Measurements from ENCODE around the gene CD244.

CD244 gene

DNA sequence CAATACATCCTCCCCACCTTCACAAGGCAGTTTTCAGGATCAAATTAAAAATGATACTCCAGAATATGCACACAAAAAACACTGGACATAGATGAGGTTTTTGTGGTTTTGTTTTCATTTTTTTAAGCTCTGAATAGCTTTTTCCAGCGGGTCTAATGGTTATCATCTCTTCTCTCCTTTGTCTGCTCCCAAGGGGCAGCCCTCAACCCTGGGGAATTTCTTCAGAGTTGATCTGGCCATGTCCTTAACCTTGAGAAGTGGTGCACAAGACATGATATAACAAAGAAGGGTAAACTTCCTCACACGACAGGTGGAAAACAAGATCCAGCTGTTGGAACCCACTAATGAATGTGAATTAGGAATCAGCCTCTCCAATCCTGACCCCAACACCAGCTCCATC is 1.5 kb upstream of the CD244 start:
- Histone ChIP-seq H4K20me1 (ENCODE audit: insufficient read depth) (no peaks in the 10 kb centered on the region), H3K4me2 (no peak overlapping the region), H3K4me1 (ENCODE audit: low read depth, poor library complexity, severe bottlenecking) (no peaks in the 10 kb centered on the region), H3K79me2 (ENCODE audit: insufficient read depth, low read depth) (no peaks in the 10 kb centered on the region), H3K4me3 (IDR thresholded peaks at IDR 0.05; ENCODE audit: insufficient read depth, low read depth, low read length) (no peak overlapping the region), H2AFZ (ENCODE audit: low read depth) (no peak overlapping the region), H3K9ac (no peak overlapping the region), H3K27me3 (ENCODE audit: insufficient read depth, low read depth) (no peaks in the 10 kb centered on the region), H3K27ac (no peak overlapping the region), H3K36me3 (ENCODE audit: insufficient read depth) (no peaks in the 10 kb centered on the region)
- TF ChIP-seq, protein P1, sequence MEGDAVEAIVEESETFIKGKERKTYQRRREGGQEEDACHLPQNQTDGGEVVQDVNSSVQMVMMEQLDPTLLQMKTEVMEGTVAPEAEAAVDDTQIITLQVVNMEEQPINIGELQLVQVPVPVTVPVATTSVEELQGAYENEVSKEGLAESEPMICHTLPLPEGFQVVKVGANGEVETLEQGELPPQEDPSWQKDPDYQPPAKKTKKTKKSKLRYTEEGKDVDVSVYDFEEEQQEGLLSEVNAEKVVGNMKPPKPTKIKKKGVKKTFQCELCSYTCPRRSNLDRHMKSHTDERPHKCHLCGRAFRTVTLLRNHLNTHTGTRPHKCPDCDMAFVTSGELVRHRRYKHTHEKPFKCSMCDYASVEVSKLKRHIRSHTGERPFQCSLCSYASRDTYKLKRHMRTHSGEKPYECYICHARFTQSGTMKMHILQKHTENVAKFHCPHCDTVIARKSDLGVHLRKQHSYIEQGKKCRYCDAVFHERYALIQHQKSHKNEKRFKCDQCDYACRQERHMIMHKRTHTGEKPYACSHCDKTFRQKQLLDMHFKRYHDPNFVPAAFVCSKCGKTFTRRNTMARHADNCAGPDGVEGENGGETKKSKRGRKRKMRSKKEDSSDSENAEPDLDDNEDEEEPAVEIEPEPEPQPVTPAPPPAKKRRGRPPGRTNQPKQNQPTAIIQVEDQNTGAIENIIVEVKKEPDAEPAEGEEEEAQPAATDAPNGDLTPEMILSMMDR (conservative IDR thresholded peaks at IDR 0.05; ENCODE audit: low read depth, low read length), result no peak

DNA sequence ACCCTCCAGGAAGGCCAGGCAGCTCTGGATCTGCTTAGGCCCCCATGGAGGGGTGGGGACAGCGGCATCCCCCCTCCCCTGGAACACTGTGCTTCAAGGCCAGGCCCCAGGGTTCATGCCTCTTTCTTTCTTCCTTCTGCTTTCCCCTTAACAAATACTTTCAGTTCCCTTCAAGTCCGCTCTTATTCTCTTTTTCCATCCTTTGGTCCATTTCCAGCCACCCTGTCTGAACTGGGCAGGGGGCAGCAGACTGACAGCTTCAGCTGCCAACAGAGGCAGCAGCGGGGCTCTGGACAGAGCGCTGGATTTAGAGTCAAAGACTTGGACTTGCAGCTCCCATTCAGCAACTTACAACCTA is 1.1 kb upstream of the CD244 start:
- no peak overlapping the region for H2AFZ ChIP-seq (ENCODE audit: low read depth)
- TF ChIP-seq, protein P1 (conservative IDR thresholded peaks at IDR 0.05; ENCODE audit: low read depth, low read length), result no peak
- no peaks in the 10 kb centered on the region for H3K27me3 ChIP-seq (ENCODE audit: insufficient read depth, low read depth)
- H3K4me2 ChIP-seq, result no peak overlapping the region
- no peak overlapping the region for H3K9ac ChIP-seq
- no peaks in the 10 kb centered on the region for H3K79me2 ChIP-seq (ENCODE audit: insufficient read depth, low read depth)
- no peaks in the 10 kb centered on the region for H3K36me3 ChIP-seq (ENCODE audit: insufficient read depth)
- H4K20me1 ChIP-seq (ENCODE audit: insufficient read depth), result no peaks in the 10 kb centered on the region
- no peak overlapping the region for H3K27ac ChIP-seq
- H3K4me1 ChIP-seq (ENCODE audit: low read depth, poor library complexity, severe bottlenecking), result no peaks in the 10 kb centered on the region
- no peak overlapping the region for H3K4me3 ChIP-seq (IDR thresholded peaks at IDR 0.05; ENCODE audit: insufficient read depth, low read depth, low read length)

DNA sequence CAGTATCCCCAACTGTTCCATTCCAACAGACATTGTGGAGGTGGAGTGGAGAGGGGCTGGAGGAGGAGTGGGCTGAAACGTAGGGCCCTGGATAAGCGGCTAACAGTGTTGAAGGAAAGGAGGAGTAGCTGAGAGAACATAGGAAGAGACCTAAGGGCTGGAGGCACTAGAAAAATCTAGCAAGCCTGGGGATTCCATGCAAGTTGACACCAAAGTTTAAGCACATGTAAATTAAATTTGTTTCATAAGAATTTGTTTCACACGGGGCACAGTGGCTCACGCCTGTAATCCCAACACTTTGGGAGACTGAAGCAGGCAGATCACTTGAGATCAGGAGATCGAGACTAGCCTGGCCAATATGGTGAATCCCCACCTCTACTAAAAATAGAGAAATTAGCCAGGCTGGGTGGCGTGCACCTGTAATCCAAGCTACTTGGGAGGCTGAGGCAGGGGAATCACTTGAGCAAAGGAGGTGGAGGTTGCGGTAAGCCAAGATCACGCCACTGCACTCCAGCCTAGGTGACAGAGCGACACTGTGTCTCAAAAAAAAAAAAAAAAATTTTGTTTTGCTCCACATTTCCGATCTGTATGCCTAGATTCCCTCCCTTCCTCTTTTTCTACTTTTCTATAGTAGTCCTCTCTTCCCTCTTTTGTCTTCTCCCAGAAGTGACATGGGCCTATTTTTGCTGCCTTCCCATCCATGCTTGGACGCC is 530 bp upstream of the CD244 start:
- Histone ChIP-seq H2AFZ (ENCODE audit: low read depth) (no peak overlapping the region), H3K36me3 (ENCODE audit: insufficient read depth) (no peaks in the 10 kb centered on the region), H3K4me3 (IDR thresholded peaks at IDR 0.05; ENCODE audit: insufficient read depth, low read depth, low read length) (no peak overlapping the region), H3K9ac (no peak overlapping the region), H3K27me3 (ENCODE audit: insufficient read depth, low read depth) (no peaks in the 10 kb centered on the region), H3K79me2 (ENCODE audit: insufficient read depth, low read depth) (no peaks in the 10 kb centered on the region), H3K27ac (no peak overlapping the region), H3K4me1 (ENCODE audit: low read depth, poor library complexity, severe bottlenecking) (no peaks in the 10 kb centered on the region), H3K4me2 (no peak overlapping the region), H4K20me1 (ENCODE audit: insufficient read depth) (no peaks in the 10 kb centered on the region)
- TF ChIP-seq, protein P1 (conservative IDR thresholded peaks at IDR 0.05; ENCODE audit: low read depth, low read length), result no peak

DNA sequence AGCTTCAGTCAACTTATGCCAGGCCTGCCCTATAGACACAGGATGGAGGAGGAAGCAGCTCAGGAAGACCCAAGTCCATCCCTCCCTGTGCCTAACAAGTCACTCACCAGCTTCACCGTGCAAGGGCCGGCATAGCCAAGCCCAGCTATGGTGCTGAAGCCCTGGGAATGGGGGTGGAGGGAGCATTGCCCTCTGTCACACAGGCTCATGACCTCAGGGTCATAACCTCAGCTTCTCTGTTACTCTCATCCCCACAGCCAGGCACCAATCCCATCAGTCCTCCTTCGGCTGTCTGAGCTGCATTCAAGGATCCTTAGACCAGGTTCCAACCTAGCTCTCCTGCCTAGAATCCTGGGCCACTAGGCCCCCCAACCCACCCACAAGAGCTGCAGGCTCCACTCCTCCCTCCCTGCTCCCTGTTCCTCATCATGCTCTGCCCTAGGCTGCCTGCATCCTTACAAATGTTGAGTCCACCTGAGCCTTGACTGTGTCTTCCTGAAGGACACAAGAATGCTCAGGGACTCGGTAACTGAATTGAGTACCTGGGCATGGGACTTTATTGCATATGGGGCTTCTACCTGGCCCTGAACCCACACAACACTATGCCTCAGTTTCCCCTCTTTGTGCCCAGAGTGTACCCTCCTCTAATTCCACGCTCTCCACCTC is 1.7 kb downstream of the CD244 start:
- TF ChIP-seq, protein P1 (conservative IDR thresholded peaks at IDR 0.05; ENCODE audit: low read depth, low read length), result no peak
- no peaks in the 10 kb centered on the region for H3K36me3 ChIP-seq (ENCODE audit: insufficient read depth)
- no peak overlapping the region for H2AFZ ChIP-seq (ENCODE audit: low read depth)

More for the DNA sequence above, 1.7 kb downstream of the CD244 start:
- Histone ChIP-seq H4K20me1 (ENCODE audit: insufficient read depth) (no peaks in the 10 kb centered on the region), H3K4me3 (IDR thresholded peaks at IDR 0.05; ENCODE audit: insufficient read depth, low read depth, low read length) (no peak overlapping the region), H3K79me2 (ENCODE audit: insufficient read depth, low read depth) (no peaks in the 10 kb centered on the region), H3K9ac (no peak overlapping the region), H3K4me1 (ENCODE audit: low read depth, poor library complexity, severe bottlenecking) (no peaks in the 10 kb centered on the region), H3K4me2 (no peak overlapping the region), H3K27ac (no peak overlapping the region), H3K27me3 (ENCODE audit: insufficient read depth, low read depth) (no peaks in the 10 kb centered on the region)

Measured in KMS-11 (cell line).